ENCODE measurements around the gene TANGO2. TPM values are rescaled to one million over a fixed set of nuclear protein-coding genes. Genes with fewer than 3 reads are reported as not detected.

Gene TANGO2
- total and polyA plus RNA-seq, 2 donors (not counting 1 experiment from before 2014, with no cell fraction given) = 75.5 to 75.6 TPM

DNA sequence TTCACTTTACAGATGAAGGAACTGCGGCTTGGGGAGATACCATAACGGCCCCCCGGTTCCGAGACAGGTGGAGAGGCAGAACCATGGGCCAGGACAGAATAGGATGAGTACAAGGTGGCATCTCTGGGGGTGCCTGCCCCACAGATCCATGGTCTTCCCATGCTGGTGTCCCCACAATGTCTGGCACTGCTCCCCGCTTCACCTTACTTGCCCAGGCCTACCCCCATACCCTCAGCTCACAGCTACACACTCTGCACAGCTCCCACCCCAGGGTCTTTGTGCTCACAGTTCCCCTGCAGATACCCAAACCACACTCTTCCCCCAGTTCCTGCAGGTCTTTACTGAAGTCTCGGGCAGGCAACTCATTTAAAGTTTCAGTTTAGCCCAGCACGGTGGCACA is 47.7 kb downstream of the TANGO2 start:
- Histone ChIP-seq H3K4me1 (ENCODE audit: control insufficient read depth in 2 of 2, insufficient read depth in 2 of 2, low read length in 2 of 2) (no peaks in the 10 kb centered on the region), H3K27ac (ENCODE audit: low read length in 2 of 2) (no peak overlapping the region), H3K4me3 (ENCODE audit: control extremely low read depth in 1 of 5, extremely low read depth in 1 of 5, insufficient read depth in 1 of 5, low read depth in 2 of 5, low read length in 4 of 5) (no peak overlapping the region), H3K9me3 (ENCODE audit: control extremely low read depth in 1 of 3, control insufficient read depth in 2 of 3, insufficient read depth in 1 of 3, low read length in 2 of 3) (peaks cover 0 to 3% (median 0%) of the 10 kb centered on the region in 3 donors), H3K9ac (ENCODE audit: low read length) (no peak overlapping the region), H3K36me3 (replicated peaks in 1 of 2; ENCODE audit: control extremely low read depth in 1 of 2, control insufficient read depth in 1 of 2, extremely low read depth in 1 of 2, insufficient read depth in 2 of 2, low read length in 1 of 2) (peaks cover 0 to 4% of the 10 kb centered on the region in 2 experiments), H2AFZ (ENCODE audit: insufficient read depth, low read depth, low read length, poor library complexity, severe bottlenecking) (no peak overlapping the region), H3K4me2 (replicated peaks; ENCODE audit: low read depth, low read length, poor library complexity, severe bottlenecking) (no peak overlapping the region), H3K79me2 (ENCODE audit: control insufficient read depth, insufficient read depth, low read length) (no peaks in the 10 kb centered on the region), H3K27me3 (replicated peaks in 1 of 4; ENCODE audit: control extremely low read depth in 1 of 4, control insufficient read depth in 3 of 4, insufficient read depth in 4 of 4, low read length in 3 of 4) (no peaks in the 10 kb centered on the region), H4K20me1 (ENCODE audit: control insufficient read depth, insufficient read depth, low read length, poor library complexity, severe bottlenecking) (no peaks in the 10 kb centered on the region)
- ChIA-PET POLR2A (no interaction called here), CTCF (no interaction called here)
- no peaks in the 10 kb centered on the region for H3K4me1 Mint-ChIP-seq
- no peak overlapping the region for H3K27ac Mint-ChIP-seq
- ATAC-seq (ENCODE audit: low read depth) = no peak
- H3K9me3 Mint-ChIP-seq (ENCODE audit: insufficient read depth) = no peaks in the 10 kb centered on the region
- H3K27me3 Mint-ChIP-seq = no peaks in the 10 kb centered on the region
- intact Hi-C loops (cut with micrococcal nuclease) = no loop called here
- no peak for DNase-seq
- no peak for TF ChIP-seq EZH2 (IDR thresholded peaks at IDR 0.05; ENCODE audit: borderline replicate concordance, insufficient read depth, low read depth, low read length, poor library complexity, severe bottlenecking)
- TF ChIP-seq, protein P1, sequence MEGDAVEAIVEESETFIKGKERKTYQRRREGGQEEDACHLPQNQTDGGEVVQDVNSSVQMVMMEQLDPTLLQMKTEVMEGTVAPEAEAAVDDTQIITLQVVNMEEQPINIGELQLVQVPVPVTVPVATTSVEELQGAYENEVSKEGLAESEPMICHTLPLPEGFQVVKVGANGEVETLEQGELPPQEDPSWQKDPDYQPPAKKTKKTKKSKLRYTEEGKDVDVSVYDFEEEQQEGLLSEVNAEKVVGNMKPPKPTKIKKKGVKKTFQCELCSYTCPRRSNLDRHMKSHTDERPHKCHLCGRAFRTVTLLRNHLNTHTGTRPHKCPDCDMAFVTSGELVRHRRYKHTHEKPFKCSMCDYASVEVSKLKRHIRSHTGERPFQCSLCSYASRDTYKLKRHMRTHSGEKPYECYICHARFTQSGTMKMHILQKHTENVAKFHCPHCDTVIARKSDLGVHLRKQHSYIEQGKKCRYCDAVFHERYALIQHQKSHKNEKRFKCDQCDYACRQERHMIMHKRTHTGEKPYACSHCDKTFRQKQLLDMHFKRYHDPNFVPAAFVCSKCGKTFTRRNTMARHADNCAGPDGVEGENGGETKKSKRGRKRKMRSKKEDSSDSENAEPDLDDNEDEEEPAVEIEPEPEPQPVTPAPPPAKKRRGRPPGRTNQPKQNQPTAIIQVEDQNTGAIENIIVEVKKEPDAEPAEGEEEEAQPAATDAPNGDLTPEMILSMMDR (IDR thresholded peaks at IDR 0.05) = no peak
- WGBS (ENCODE audit: insufficient coverage) = 91% methylated on average over 7 of the region's 7 CpGs
- no peak overlapping the region for H3K4me3 Mint-ChIP-seq

DNA sequence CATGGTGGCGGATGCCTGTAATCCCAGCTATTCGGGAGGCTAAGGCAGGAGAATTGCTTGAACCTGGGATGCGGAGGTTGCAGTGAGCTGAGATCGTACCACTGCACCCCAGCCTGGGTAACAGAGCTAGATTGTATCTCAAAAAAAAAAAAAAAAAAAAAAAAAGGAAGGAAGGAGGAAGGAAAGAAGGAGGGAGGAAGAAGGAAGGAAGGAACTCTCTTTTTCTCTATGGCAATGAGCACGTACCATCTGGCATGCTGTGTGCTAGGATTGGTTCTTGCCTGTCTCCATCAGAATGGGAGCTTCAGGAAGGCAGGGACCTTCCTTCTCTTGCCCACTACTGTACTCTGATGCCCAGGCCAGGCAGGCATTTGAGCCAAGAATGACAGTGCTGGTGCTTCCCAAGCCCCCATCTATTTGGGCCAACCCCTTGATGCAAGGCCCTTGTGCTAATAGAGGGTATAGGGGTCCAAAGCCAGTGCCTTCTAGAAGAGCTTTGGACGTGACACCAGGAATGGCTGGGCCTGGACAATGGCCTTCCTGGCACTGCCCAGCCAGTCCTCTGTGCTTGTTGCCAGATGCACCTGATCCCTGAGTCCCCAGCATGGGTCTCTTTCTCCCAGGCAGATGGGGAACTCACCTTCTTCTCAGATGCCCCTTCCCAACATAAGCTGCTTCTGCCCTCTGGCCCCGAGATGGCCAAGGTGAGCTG is 48.6 kb downstream of the TANGO2 start:
- DNase-seq = no peak
- no peak overlapping the region for H3K27ac Mint-ChIP-seq
- no peaks in the 10 kb centered on the region for H3K9me3 Mint-ChIP-seq (ENCODE audit: insufficient read depth)
- Histone ChIP-seq H3K27ac (ENCODE audit: low read length in 2 of 2) (no peak overlapping the region), H3K9ac (ENCODE audit: low read length) (no peak overlapping the region), H3K4me2 (replicated peaks; ENCODE audit: low read depth, low read length, poor library complexity, severe bottlenecking) (no peak overlapping the region), H3K4me1 (ENCODE audit: control insufficient read depth in 2 of 2, insufficient read depth in 2 of 2, low read length in 2 of 2) (no peaks in the 10 kb centered on the region), H3K9me3 (ENCODE audit: control extremely low read depth in 1 of 3, control insufficient read depth in 2 of 3, insufficient read depth in 1 of 3, low read length in 2 of 3) (peaks cover 0 to 3% (median 0%) of the 10 kb centered on the region in 3 donors), H3K27me3 (replicated peaks in 1 of 4; ENCODE audit: control extremely low read depth in 1 of 4, control insufficient read depth in 3 of 4, insufficient read depth in 4 of 4, low read length in 3 of 4) (no peaks in the 10 kb centered on the region), H2AFZ (ENCODE audit: insufficient read depth, low read depth, low read length, poor library complexity, severe bottlenecking) (no peak overlapping the region), H3K79me2 (ENCODE audit: control insufficient read depth, insufficient read depth, low read length) (no peaks in the 10 kb centered on the region), H3K4me3 (ENCODE audit: control extremely low read depth in 1 of 5, extremely low read depth in 1 of 5, insufficient read depth in 1 of 5, low read depth in 2 of 5, low read length in 4 of 5) (no peak overlapping the region), H4K20me1 (ENCODE audit: control insufficient read depth, insufficient read depth, low read length, poor library complexity, severe bottlenecking) (no peaks in the 10 kb centered on the region), H3K36me3 (replicated peaks in 1 of 2; ENCODE audit: control extremely low read depth in 1 of 2, control insufficient read depth in 1 of 2, extremely low read depth in 1 of 2, insufficient read depth in 2 of 2, low read length in 1 of 2) (peaks cover 0 to 4% of the 10 kb centered on the region in 2 experiments)
- POLR2A ChIA-PET = no interaction called here
- CTCF ChIA-PET = interaction anchor here (0.7 kb wide), 1 partner anchor 325 kb away, joined by 3 read pairs; the partner anchor contains the start of gene ZNF74
- no peak for ATAC-seq (ENCODE audit: low read depth)
- WGBS (ENCODE audit: insufficient coverage) = 98% methylated on average over 3 of the region's 7 CpGs
- intact Hi-C loops (cut with micrococcal nuclease) = no loop called here
- H3K4me1 Mint-ChIP-seq = no peaks in the 10 kb centered on the region
- TF ChIP-seq EZH2 (IDR thresholded peaks at IDR 0.05; ENCODE audit: borderline replicate concordance, insufficient read depth, low read depth, low read length, poor library complexity, severe bottlenecking) = no peak
- TF ChIP-seq, protein P1 (IDR thresholded peaks at IDR 0.05) = no peak
- H3K4me3 Mint-ChIP-seq = no peak overlapping the region
- H3K27me3 Mint-ChIP-seq = no peaks in the 10 kb centered on the region

Measured in B cell (primary cell).